ENCODE measurements around the gene PCBP4. TPM values are rescaled to one million over a fixed set of nuclear protein-coding genes. Genes with fewer than 3 reads are reported as not detected.

Gene PCBP4
- 10 to 100 TPM; 17.1 to 24.6 (median 20.7) TPM for total RNA-seq
- 10 to 100 TPM; 12.8 to 41.7 (median 23.2) TPM for polyA plus RNA-seq
- long read RNA-seq, donor 1, partial matches to known transcripts: 0 of 1 reads
- long read RNA-seq, donor 1, other reads (novel, unspliced or antisense): 0 of 1 reads
- long read RNA-seq, donor 2, partial matches to known transcripts: 0 of 3 reads
- long read RNA-seq, donor 2, other reads (novel, unspliced or antisense): 0 of 3 reads

GRCh38 chr3:51967384-51968169, at the start of gene PCBP4:
PCBP4 (minus strand) TSS chr3:51967454; CDS start chr3:51961240, 6,214 bp downstream.
- Histone ChIP-seq H3K4me3 (peak within 1 kb of the TSS; percentile 41 to 86 (median 56)), H3K27me3 (replicated peaks in 1 of 7) (peaks cover 0 to 18% (median 0%) of the 10 kb centered on the region in 7 donors), H3K36me3 (peaks cover 0 to 10% (median 0%) of the 10 kb centered on the region in 6 donors), H3K9me3 (no peaks in the 10 kb centered on the region), H3K4me1 (peaks cover 1 to 77% (median 33%) of the 10 kb centered on the region in 6 donors), H3K27ac (peak within 1 kb of the TSS; percentile 60 to 90 (median 86))
- TF ChIP-seq CTCF (IDR thresholded peaks at IDR 0.05 in 8 of 11, conservative IDR thresholded peaks at IDR 0.05 in 3 of 11): no peak
- TF ChIP-seq POLR2AphosphoS5 (IDR thresholded peaks at IDR 0.05): peak; percentile 37 to 72 (median 67)
- WGBS, 5 donors: 1 to 3% (median 1%) methylated on average over 10 to 81 of the region's 90 CpGs
- DNase-seq: no peak
- intact Hi-C loops (cut with DNase I; ENCODE audit: low total_unique reads): no loop called here

- Histone ChIP-seq H3K27me3 (replicated peaks in 1 of 7) (no peaks in the 10 kb centered on the region), H3K27ac (no peak overlapping the region), H3K9me3 (no peaks in the 10 kb centered on the region), H3K4me3 (no peak overlapping the region), H3K4me1 (peaks cover 5 to 76% (median 41%) of the 10 kb centered on the region in 6 donors), H3K36me3 (no peaks in the 10 kb centered on the region)
- WGBS, 5 donors: 55 to 80% (median 76%) methylated on average over 9 to 13 of the region's 13 CpGs
- TF ChIP-seq POLR2A (IDR thresholded peaks at IDR 0.05): no peak
- no peak for TF ChIP-seq CTCF (IDR thresholded peaks at IDR 0.05 in 8 of 11, conservative IDR thresholded peaks at IDR 0.05 in 3 of 11)
- TF ChIP-seq POLR2AphosphoS5 (IDR thresholded peaks at IDR 0.05): no peak
- intact Hi-C loops (cut with DNase I; ENCODE audit: low total_unique reads): no loop called here
- DNase-seq: no peak
Observed at GRCh38 chr3:52015438-52016228, 48.4 kb upstream of the PCBP4 start.

GRCh38 chr3:52014613-52015012, 47.4 kb upstream of the PCBP4 start:
- Histone ChIP-seq H3K27ac (no peak overlapping the region), H3K9me3 (no peaks in the 10 kb centered on the region), H3K4me3 (no peak overlapping the region), H3K36me3 (no peaks in the 10 kb centered on the region), H3K27me3 (replicated peaks in 1 of 7) (no peaks in the 10 kb centered on the region), H3K4me1 (peaks cover 0 to 69% (median 36%) of the 10 kb centered on the region in 6 donors)
- 52 to 75% (median 71%) methylated on average over 5 to 8 of the region's 8 CpGs for WGBS, 5 donors
- intact Hi-C loops (cut with DNase I; ENCODE audit: low total_unique reads): no loop called here
- TF ChIP-seq CTCF (IDR thresholded peaks at IDR 0.05 in 8 of 11, conservative IDR thresholded peaks at IDR 0.05 in 3 of 11): peak in 5 of 11 experiments; percentile 7 to 35 (median 19)
- no peak for TF ChIP-seq POLR2AphosphoS5 (IDR thresholded peaks at IDR 0.05)
- DNase-seq: no peak
